IMR-90 (cell line): Measurements from ENCODE around the gene KLHDC7B. TPM values are rescaled to one million over a fixed set of nuclear protein-coding genes. Genes with fewer than 3 reads are reported as not detected.

ENCODE experiments used
- ATAC-seq: fragments of 200-7000 bp; cut with Tn5 transposase; 2 replicates; pipeline ENCODE4 v1.9.1; 2020; ENCODE audit warnings: low read depth, mild to moderate bottlenecking, moderate library complexity
- BruUV-seq: library from RNA; stranded (reverse); fragments of 400-500 nt; replicated peaks from 2 replicates; lab custom pipeline; 2021; lab: Mats Ljungman, UMichigan
- CTCF ChIA-PET: fragments of 300-600 bp; formaldehyde crosslinking; extraction: SDS; loops from one replicate; lab custom pipeline; 2021; ENCODE audit warnings: antibody characterized with exemption; lab: Yijun Ruan, JAX
- POLR2A ChIA-PET: fragments of 300-600 bp; sonication (Branson Sonifier 250); formaldehyde crosslinking; loops from one replicate; lab custom pipeline; 2022; ENCODE audit warnings: antibody characterized with exemption; ENCODE audit not compliant: unreplicated experiment; lab: Charles Lee
- DNase-seq: peaks from one replicate; pipeline ENCODE4 v3.0.0; 2013
- H2AFZ ChIP-seq: replicated peaks from 2 replicates; pipeline ENCODE3; 2013; ENCODE audit warnings: low read length, mild to moderate bottlenecking; ENCODE audit not compliant: poor library complexity
- H2AK5ac ChIP-seq: 2 replicates; pipeline ENCODE4 v1.6.1; 2013; ENCODE audit warnings: low read depth, low read length, inconsistent platforms
- H2AK9ac ChIP-seq: replicated peaks from 2 replicates; pipeline ENCODE3; 2013; ENCODE audit warnings: mild to moderate bottlenecking, low read depth, low read length, moderate library complexity; ENCODE audit not compliant: poor library complexity
- H2BK120ac ChIP-seq: 2 replicates; pipeline ENCODE4 v1.6.1; 2013; ENCODE audit warnings: low read depth, low read length, inconsistent platforms
- H2BK15ac ChIP-seq: 3 replicates; pipeline ENCODE4 v1.6.1; 2013; ENCODE audit warnings: low read depth, low read length, inconsistent platforms
- H2BK20ac ChIP-seq: 2 replicates; pipeline ENCODE4 v1.6.1; 2013; ENCODE audit warnings: low read depth, mild to moderate bottlenecking, inconsistent platforms, low read length, moderate library complexity
- H2BK5ac ChIP-seq: 2 replicates; pipeline ENCODE4 v1.6.1; 2013; ENCODE audit warnings: mild to moderate bottlenecking, low read depth, low read length, inconsistent platforms; ENCODE audit not compliant: poor library complexity, severe bottlenecking
- H3K14ac ChIP-seq: replicated peaks from 2 replicates; pipeline ENCODE4 v1.6.1; 2013; ENCODE audit warnings: low read depth, low read length, inconsistent platforms
- H3K18ac ChIP-seq: 2 replicates; pipeline ENCODE4 v1.6.1; 2013; ENCODE audit warnings: low read depth, low read length, control low read depth
- H3K23ac ChIP-seq: 2 replicates; pipeline ENCODE4 v1.6.1; 2013; ENCODE audit warnings: low read depth, low read length, inconsistent platforms
- H3K27ac ChIP-seq: 2 replicates; pipeline ENCODE4 v1.5.1; 2013; ENCODE audit warnings: mild to moderate bottlenecking, control low read depth, low read length; ENCODE audit not compliant: insufficient read depth
- H3K27me3 ChIP-seq: 2 replicates; pipeline ENCODE4 v1.6.1; 2013; ENCODE audit warnings: low read length; ENCODE audit not compliant: control insufficient read depth, insufficient read depth
- H3K36me3 ChIP-seq: 2 replicates; pipeline ENCODE4 v1.6.1; 2013; ENCODE audit warnings: low read length, mixed read lengths; ENCODE audit not compliant: control insufficient read depth, insufficient read depth
- H3K4ac ChIP-seq: 2 replicates; pipeline ENCODE4 v1.6.1; 2013; ENCODE audit warnings: low read depth, low read length, inconsistent platforms
- H3K4me1 ChIP-seq: 2 replicates; pipeline ENCODE4 v1.6.1; 2013; ENCODE audit warnings: low read length, mixed read lengths; ENCODE audit not compliant: control insufficient read depth, insufficient read depth
- H3K4me2 ChIP-seq: 2 replicates; pipeline ENCODE4 v1.6.1; 2013; ENCODE audit warnings: low read depth, mild to moderate bottlenecking, control low read depth, low read length, moderate library complexity
- H3K4me3 ChIP-seq: 2 replicates; pipeline ENCODE4 v1.5.1; 2013; ENCODE audit warnings: low read depth, mild to moderate bottlenecking, control low read depth, low read length, moderate library complexity; ENCODE audit not compliant: insufficient read depth
- H3K56ac ChIP-seq: 2 replicates; pipeline ENCODE4 v1.6.1; 2013; ENCODE audit warnings: low read length, inconsistent platforms; ENCODE audit not compliant: insufficient read depth; ENCODE audit errors: extremely low read depth
- H3K79me1 ChIP-seq, 2 experiments: 2 replicates each; pipeline ENCODE4 v1.6.1; 2013; ENCODE audit warnings: low read length in 2 of 2, inconsistent platforms in 1 of 2, low read depth in 1 of 2
- H3K9ac ChIP-seq: 2 replicates; pipeline ENCODE4 v1.6.1; 2013; ENCODE audit warnings: low read depth, low read length, control low read depth
- H3K9me1 ChIP-seq: 2 replicates; pipeline ENCODE4 v1.6.1; 2013; ENCODE audit warnings: low read length, inconsistent platforms; ENCODE audit not compliant: insufficient read depth
- H3K9me3 ChIP-seq: 2 replicates; pipeline ENCODE4 v1.6.1; 2013; ENCODE audit warnings: low read length; ENCODE audit not compliant: control insufficient read depth, insufficient read depth
- H4K20me1 ChIP-seq: 2 replicates; pipeline ENCODE4 v1.6.1; 2013; ENCODE audit warnings: low read length, inconsistent platforms; ENCODE audit not compliant: insufficient read depth
- H4K5ac ChIP-seq: 2 replicates; pipeline ENCODE4 v1.6.1; 2013; ENCODE audit warnings: mild to moderate bottlenecking, low read depth, low read length, control low read depth
- H4K8ac ChIP-seq, 2 experiments: 2 replicates each; pipeline ENCODE4 v1.6.1; 2013; ENCODE audit warnings: low read depth in 2 of 2, low read length in 2 of 2, control low read depth in 1 of 2, inconsistent platforms in 1 of 2
- H4K91ac ChIP-seq: 2 replicates; pipeline ENCODE4 v1.6.1; 2013; ENCODE audit warnings: low read depth, low read length, inconsistent platforms; ENCODE audit not compliant: insufficient read depth
- BHLHE40 ChIP-seq: fragments of 150-350 bp; IDR thresholded peaks from 2 replicates; pipeline ENCODE4 v1.6.1; 2016; ENCODE audit warnings: mild to moderate bottlenecking, low read depth, low read length
- CEBPB ChIP-seq: IDR thresholded peaks from 2 replicates; pipeline ENCODE4 v1.6.1; 2012; ENCODE audit warnings: low read depth, low read length, improper control_type of control experiment
- CHD1 ChIP-seq: IDR thresholded peaks from 2 replicates; pipeline ENCODE4 v1.6.1; 2012; ENCODE audit warnings: low read depth, low read length, improper control_type of control experiment
- CTCF ChIP-seq: conservative IDR thresholded peaks from 2 replicates; pipeline ENCODE4 v1.5.1; 2012; ENCODE audit warnings: mild to moderate bottlenecking, low read depth, low read length, improper control_type of control experiment
- ELK1 ChIP-seq: fragments of 150-350 bp; IDR thresholded peaks from 2 replicates; pipeline ENCODE4 v1.6.1; 2016; ENCODE audit warnings: low read depth, mild to moderate bottlenecking, low read length, moderate library complexity, borderline replicate concordance
- FOS ChIP-seq: fragments of 150-350 bp; IDR thresholded peaks from 2 replicates; pipeline ENCODE4 v1.6.1; 2016; ENCODE audit warnings: low read depth, low read length
- MAFK ChIP-seq: IDR thresholded peaks from 2 replicates; pipeline ENCODE4 v1.6.1; 2012; ENCODE audit warnings: low read depth, low read length, improper control_type of control experiment
- MAZ ChIP-seq: IDR thresholded peaks from 2 replicates; pipeline ENCODE4 v1.6.1; 2012; ENCODE audit warnings: low read depth, mild to moderate bottlenecking, low read length, improper control_type of control experiment, moderate library complexity, borderline replicate concordance
- MXI1 ChIP-seq: IDR thresholded peaks from 2 replicates; pipeline ENCODE4 v1.6.1; 2012; ENCODE audit warnings: low read depth, mild to moderate bottlenecking, low read length, moderate library complexity, borderline replicate concordance
- POLR2A ChIP-seq: IDR thresholded peaks from 2 replicates; pipeline ENCODE4 v1.6.1; 2012; ENCODE audit warnings: mild to moderate bottlenecking, low read depth, low read length
- RAD21 ChIP-seq: IDR thresholded peaks from 2 replicates; pipeline ENCODE4 v1.6.1; 2012; ENCODE audit warnings: low read length, improper control_type of control experiment
- RCOR1 ChIP-seq: IDR thresholded peaks from 2 replicates; pipeline ENCODE4 v1.6.1; 2012; ENCODE audit warnings: mild to moderate bottlenecking, low read length, improper control_type of control experiment; ENCODE audit not compliant: insufficient replicate concordance
- SMC3 ChIP-seq: fragments of 150-350 bp; IDR thresholded peaks from 2 replicates; pipeline ENCODE4 v1.6.1; 2016; ENCODE audit warnings: low read depth, mild to moderate bottlenecking, antibody characterized with exemption, low read length, moderate library complexity
- USF2 ChIP-seq: fragments of 150-350 bp; IDR thresholded peaks from 2 replicates; pipeline ENCODE4 v1.6.1; 2017; ENCODE audit warnings: mild to moderate bottlenecking, antibody characterized with exemption, low read length, low read depth
- WGBS, 2 experiments: methylation state at CpG; one replicate each; pipeline versions ENCODE4 v1.1.5 to v1.1.7; 2013; ENCODE audit warnings: missing lambda C conversion rate in 2 of 2; ENCODE audit not compliant: insufficient read length in 1 of 2; ENCODE audit errors: extremely low coverage in 2 of 2; 5-methylcytosine and 5-hydroxymethylcytosine counted together
- dilution Hi-C: fragments of 300-500 bp; cut with HindIII; formaldehyde crosslinking; loops from one replicate; pipeline ENCODE4 v1.14.3; 2018; ENCODE audit warnings: low sequenced_read_pairs; ENCODE audit not compliant: unreplicated experiment
- in situ Hi-C: fragments of 300-500 bp; cut with MboI; formaldehyde crosslinking; loops from 3 replicates; pipeline ENCODE4 v1.14.3; 2019; ENCODE audit warnings: low sequenced_read_pairs, inconsistent platforms, mixed read lengths
- intact Hi-C: fragments of 100-400 bp; cut with micrococcal nuclease; formaldehyde crosslinking; loops from 2 replicates; pipeline ENCODE4 v1.10.0; 2022
- polyA plus RNA-seq, 3 experiments: library from polyadenylated mRNA; depleted of rRNA; stranded (reverse); fragments of >200 nt; gene quantifications; 2 replicates each; pipeline ENCODE4 v1.2.3, GENCODE V29; 2012; ENCODE audit warnings: low replicate concordance in 1 of 3
- total RNA-seq: library from RNA; depleted of rRNA; stranded (reverse); fragments of >200 nt; gene quantifications from 2 replicates; pipeline ENCODE4 v1.2.3, GENCODE V29; 2012

Gene KLHDC7B
- total and polyA plus RNA-seq, 2 of the 4 experiments (the other 2 are of a cell fraction), result 0.05 TPM; not detected in 1

GRCh38 chr22:50544746-50545253, 899 bp upstream of the KLHDC7B start:
- Histone ChIP-seq H4K91ac (peak overlapping the region; percentile 25; the same call in 1 of the 2 replicates), H4K5ac (no peak overlapping the region), H3K9me1 (0 out of 2 replicates have a peak, but pooled peaks cover 2% of the 10 kb centered on the region), H3K18ac (no peak overlapping the region), H3K9ac (no peak overlapping the region), H2AK5ac (peak overlapping the region; percentile 58; the same call in 1 of the 2 replicates), H3K9me3 (no peaks in the 10 kb centered on the region), H2BK5ac (no peak overlapping the region), H2BK120ac (peak overlapping the region; percentile 45; the same call in 1 of the 2 replicates), H3K36me3 (no peaks in the 10 kb centered on the region), H3K23ac (peak overlapping the region; percentile 31), H3K79me1 (no peaks in the 10 kb centered on the region), H2BK15ac (peak overlapping the region; percentile 47; the same call in 1 of the 3 replicates), H3K27me3 (peaks cover 48% of the 10 kb centered on the region), H2BK20ac (0 out of 2 replicates have a peak overlapping the region, but pooled peaks have one; percentile 0), H4K8ac (peak overlapping the region in 1 of 2 experiments; percentile 19; a peak in 1 of 4 replicates), H2AFZ (peak overlapping the region; percentile 74), H3K14ac (no peak overlapping the region), H3K4me1 (peaks cover 3% of the 10 kb centered on the region), H2AK9ac (no peak overlapping the region), H3K4me2 (no peak overlapping the region), H3K56ac (no peak overlapping the region), H3K4me3 (no peak overlapping the region), H3K27ac (no peak overlapping the region), H4K20me1 (no peaks in the 10 kb centered on the region), H3K4ac (0 out of 2 replicates have a peak overlapping the region, but pooled peaks have one; percentile 6)
- DNase-seq, result no peak
- intact Hi-C loops, result no loop called here
- 80% methylated on average over 1 of the region's 5 CpGs; no CpG with 5 or more reads in 1 of the 2 experiments for WGBS, 2 experiments
- no peak for ATAC-seq
- in situ Hi-C loops, result no loop called here
- ChIA-PET CTCF (no interaction called here), POLR2A (no interaction called here)
- dilution Hi-C loops, result no loop called here
- no TSS peak for BruUV-seq
- TF ChIP-seq POLR2A, result no peak
- TF ChIP-seq MXI1, result no peak
- TF ChIP-seq USF2, result no peak
- no peak for TF ChIP-seq RAD21
- no peak for TF ChIP-seq SMC3
- no peak for TF ChIP-seq CTCF
- no peak for TF ChIP-seq ELK1
- no peak for TF ChIP-seq CEBPB
- TF ChIP-seq BHLHE40, result no peak
- TF ChIP-seq FOS, result no peak
- no peak for TF ChIP-seq MAFK
- no peak for TF ChIP-seq MAZ
- TF ChIP-seq RCOR1, result no peak
- no peak for TF ChIP-seq CHD1
